Breast epithelium (tissue), 4 donors: ENCODE data around the gene PDLIM4. TPM values are rescaled to one million over a fixed set of nuclear protein-coding genes. Genes with fewer than 3 reads are reported as not detected.

Source experiments
- DNase-seq, 2 donors: peaks; one replicate each; pipeline ENCODE4 v3.0.0-alpha.2; 2019; ENCODE audit warnings: low spot score in 2 of 2
- H3K27ac ChIP-seq, 2 donors: fragments of 200-600 bp; sonication (generic) in 1 of 2; one replicate each; pipeline ENCODE4 v1.5.1; 2016 to 2019; ENCODE audit warnings: mild to moderate bottlenecking in 1 of 2
- H3K27me3 ChIP-seq, 2 donors: fragments of 200-600 bp; sonication (generic) in 1 of 2; one replicate each; pipeline versions ENCODE4 v1.5.1 to v1.6.0; 2017 to 2019; ENCODE audit warnings: control low read depth in 1 of 2, mild to moderate bottlenecking in 1 of 2
- H3K36me3 ChIP-seq: fragments of 200-600 bp; one replicate; pipeline ENCODE4 v1.5.1; 2019
- H3K4me1 ChIP-seq, 2 donors: fragments of 200-600 bp; sonication (generic); one replicate each; pipeline ENCODE4 v1.5.1; 2016 to 2019; ENCODE audit warnings: control low read depth in 1 of 2
- H3K4me3 ChIP-seq, 3 donors: fragments of 200-600 bp; sonication (generic); 1 replicate in 2 of 3; 2 replicates in 1 of 3; pipeline ENCODE4 v1.5.1; 2016 to 2019; ENCODE audit warnings: mild to moderate bottlenecking in 3 of 3, moderate library complexity in 2 of 3
- H3K9me3 ChIP-seq, 2 donors: fragments of 200-600 bp; sonication (generic) in 1 of 2; one replicate each; pipeline ENCODE4 v1.5.1; 2016 to 2019; ENCODE audit warnings: control low read depth in 1 of 2
- CTCF ChIP-seq, 3 donors: fragments of 450-650 bp; IDR thresholded peaks; one replicate each; pipeline ENCODE4 v1.5.1; 2016 to 2017; ENCODE audit warnings: antibody characterized with exemption in 3 of 3, mild to moderate bottlenecking in 3 of 3, moderate library complexity in 3 of 3
- POLR2A ChIP-seq: fragments of 450-650 bp; IDR thresholded peaks from one replicate; pipeline ENCODE4 v1.6.1; 2016; ENCODE audit warnings: antibody characterized with exemption, mild to moderate bottlenecking, moderate library complexity
- POLR2AphosphoS5 ChIP-seq, 3 donors: sonication (generic); formaldehyde crosslinking; IDR thresholded peaks; one replicate each; pipeline ENCODE4 v1.6.1; 2017; ENCODE audit warnings: antibody characterized with exemption in 3 of 3
- intact Hi-C: fragments of 100-400 bp; cut with DNase I; formaldehyde crosslinking; loops from one replicate; pipeline ENCODE4 v1.15.1; 2023; ENCODE audit warnings: low total_unique reads
- total RNA-seq, 3 donors: library from RNA; depleted of rRNA; stranded (reverse); fragments of >200 nt; gene quantifications; one replicate each; pipeline ENCODE4 v1.1.0, GENCODE V29; 2016

The PDLIM4 gene
- total RNA-seq, 3 donors from 2014 or later, result 9.0 to 102 (median 71.4) TPM

GRCh38 chr5:132301344-132302271, 44.1 kb downstream of the PDLIM4 start:
- H3K27me3 ChIP-seq, result no peaks in the 10 kb centered on the region
- H3K27ac ChIP-seq, result peak overlapping the region; percentile 69 to 83
- no peaks in the 10 kb centered on the region for H3K9me3 ChIP-seq
- peak in 1 of 2 donors; percentile 35 for DNase-seq
- TF ChIP-seq POLR2A (no peak), POLR2AphosphoS5 (IDR thresholded peaks at IDR 0.05) (no peak), CTCF (IDR thresholded peaks at IDR 0.05) (no peak)
- intact Hi-C loops, result no loop called here
- H3K4me1 ChIP-seq, result peaks cover 0 to 6% of the 10 kb centered on the region in 2 donors
- H3K36me3 ChIP-seq, result no peaks in the 10 kb centered on the region
- H3K4me3 ChIP-seq, result no peak overlapping the region

GRCh38 chr5:132302413-132302812, 44.9 kb downstream of the PDLIM4 start:
- Histone ChIP-seq H3K4me3 (no peak overlapping the region), H3K27me3 (no peaks in the 10 kb centered on the region), H3K36me3 (no peaks in the 10 kb centered on the region), H3K27ac (peak overlapping the region; percentile 69 to 83), H3K4me1 (peaks cover 0 to 6% of the 10 kb centered on the region in 2 donors), H3K9me3 (no peaks in the 10 kb centered on the region)
- intact Hi-C loops, result no loop called here
- TF ChIP-seq POLR2AphosphoS5 (IDR thresholded peaks at IDR 0.05), result no peak
- no peak for TF ChIP-seq CTCF (IDR thresholded peaks at IDR 0.05)
- no peak for TF ChIP-seq POLR2A
- no peak for DNase-seq

DNA sequence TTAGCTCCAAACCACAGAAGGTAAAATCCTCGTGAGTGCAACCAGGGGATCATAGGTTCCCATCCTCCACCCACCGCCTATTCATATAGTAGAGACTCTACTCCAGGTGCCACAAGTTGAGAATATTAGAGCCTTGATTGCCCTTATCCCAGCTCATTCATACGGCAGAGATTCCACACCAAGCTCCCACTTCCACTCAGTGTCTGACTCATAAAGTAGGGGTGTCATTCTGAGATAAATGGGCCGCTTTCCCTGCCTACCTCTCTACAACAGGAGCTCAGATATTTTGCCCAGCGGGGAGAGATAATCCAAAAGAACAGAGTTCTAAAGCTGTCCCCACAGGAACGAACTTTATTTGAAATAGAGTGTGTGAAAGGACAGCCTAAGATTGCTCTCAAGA, 46.1 kb downstream of the PDLIM4 start:
- no peaks in the 10 kb centered on the region for H3K36me3 ChIP-seq
- H3K9me3 ChIP-seq, result no peaks in the 10 kb centered on the region
- no peak overlapping the region for H3K27ac ChIP-seq
- no peak overlapping the region for H3K4me3 ChIP-seq
- DNase-seq, result no peak
- no peaks in the 10 kb centered on the region for H3K27me3 ChIP-seq
- TF ChIP-seq POLR2A, result no peak
- no peak for TF ChIP-seq POLR2AphosphoS5 (IDR thresholded peaks at IDR 0.05)
- intact Hi-C loops, result no loop called here
- H3K4me1 ChIP-seq, result peaks cover 0 to 6% of the 10 kb centered on the region in 2 donors

GRCh38 chr5:132305420-132305819, 47.9 kb downstream of the PDLIM4 start:
- Histone ChIP-seq H3K36me3 (no peaks in the 10 kb centered on the region), H3K4me1 (peaks cover 0 to 15% of the 10 kb centered on the region in 2 donors), H3K27me3 (no peaks in the 10 kb centered on the region), H3K4me3 (no peak overlapping the region), H3K27ac (no peak overlapping the region), H3K9me3 (no peaks in the 10 kb centered on the region)
- no peak for DNase-seq
- TF ChIP-seq CTCF (IDR thresholded peaks at IDR 0.05) (no peak), POLR2A (no peak), POLR2AphosphoS5 (IDR thresholded peaks at IDR 0.05) (no peak)
- intact Hi-C loops, result no loop called here

DNA sequence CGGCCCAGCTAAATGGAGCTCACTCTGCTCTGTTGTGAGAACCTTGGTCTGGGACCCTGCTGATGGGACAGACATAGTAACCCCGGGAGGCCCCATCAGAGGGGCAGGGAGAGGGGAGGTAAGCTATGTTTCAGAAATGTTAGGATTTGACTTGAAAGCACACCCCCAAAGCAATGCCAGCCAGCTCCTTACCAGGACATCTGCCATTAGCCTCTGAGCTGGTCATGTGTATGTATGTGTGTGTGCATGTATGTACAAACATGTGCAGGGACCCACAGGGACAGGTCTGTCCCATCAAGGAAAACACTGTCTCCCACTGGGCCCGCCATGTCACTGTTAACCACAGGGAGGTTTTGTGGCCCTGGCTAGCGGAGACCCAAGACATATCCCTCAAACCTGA, 51.2 kb downstream of the PDLIM4 start:
- Histone ChIP-seq H3K9me3 (no peaks in the 10 kb centered on the region), H3K27me3 (no peaks in the 10 kb centered on the region), H3K4me1 (peaks cover 0 to 8% of the 10 kb centered on the region in 2 donors), H3K36me3 (no peaks in the 10 kb centered on the region), H3K4me3 (no peak overlapping the region), H3K27ac (peak overlapping the region in 1 of 2 donors; percentile 17)
- TF ChIP-seq POLR2AphosphoS5 (IDR thresholded peaks at IDR 0.05) (no peak), POLR2A (no peak), CTCF (IDR thresholded peaks at IDR 0.05) (no peak)
- DNase-seq, result no peak
- intact Hi-C loops, result no loop called here
